ENCODE results near the gene CCL13. TPM values are rescaled to one million over a fixed set of nuclear protein-coding genes. Genes with fewer than 3 reads are reported as not detected.

The CCL13 gene
- polyA plus RNA-seq, 2 of the 4 experiments (the other 2 are of a cell fraction): not detected

GRCh38 chr17:34384271-34384670 lies 28.0 kb downstream of the CCL13 start:
- Histone ChIP-seq H3K4me2 (no peak overlapping the region), H3K27ac (no peak overlapping the region), H3K9me3 (no peaks in the 10 kb centered on the region), H3K4me1 (no peaks in the 10 kb centered on the region), H3K4me3 (no peak overlapping the region)
- TF ChIP-seq GATA3 (IDR thresholded peaks at IDR 0.05; ENCODE audit: borderline replicate concordance) (no peak), E2F6 (IDR thresholded peaks at IDR 0.05; ENCODE audit: borderline replicate concordance, low read depth) (no peak), KDM5A (IDR thresholded peaks at IDR 0.05) (no peak), HEYL (CRISPR knock-in tag; IDR thresholded peaks at IDR 0.05) (no peak), HOXB5 (CRISPR knock-in tag; IDR thresholded peaks at IDR 0.05) (no peak), HMGXB4 (CRISPR knock-in tag; IDR thresholded peaks at IDR 0.05; ENCODE audit: borderline replicate concordance) (no peak), HOXB13 (CRISPR knock-in tag; IDR thresholded peaks at IDR 0.05; ENCODE audit: low read depth) (no peak), CBX8 (IDR thresholded peaks at IDR 0.05) (no peak), NR3C1 (IDR thresholded peaks at IDR 0.05) (no peak), CHD2 (IDR thresholded peaks at IDR 0.05; ENCODE audit: low read length, partially characterized antibody) (no peak), CEBPB (IDR thresholded peaks at IDR 0.05) (no peak), PBX3 (IDR thresholded peaks at IDR 0.05) (no peak), RARB (CRISPR knock-in tag; IDR thresholded peaks at IDR 0.05) (no peak), RFX5 (IDR thresholded peaks at IDR 0.05) (no peak), EHMT2 (IDR thresholded peaks at IDR 0.05; ENCODE audit: low read depth) (no peak), RAD21 (conservative IDR thresholded peaks at IDR 0.05 in 1 of 2, IDR thresholded peaks at IDR 0.05 in 1 of 2) (no peak), FOSB (CRISPR knock-in tag; IDR thresholded peaks at IDR 0.05) (no peak), SMC3 (IDR thresholded peaks at IDR 0.05) (no peak), PHF8 (IDR thresholded peaks at IDR 0.05; ENCODE audit: borderline replicate concordance, low read depth) (no peak), ZFP36 (IDR thresholded peaks at IDR 0.05; ENCODE audit: borderline replicate concordance, partially characterized antibody) (no peak)
- 10% methylated on average over 1 of the region's 1 CpG for WGBS (ENCODE audit: missing lambda C conversion rate)
- no peak for FAIRE-seq
- ChIA-PET POLR2A (no interaction called here), CTCF (interaction anchor here (0.9 to 2.0 kb wide), 3 partner anchors 22 to 30 kb away, joined by 3 to 10 read pairs (median 3); partner anchors contain the start of gene CCL1)
- no peak for ATAC-seq
- DNase-seq (ENCODE audit: low read depth in 1 of 2, low spot score in 1 of 2): no peak

GRCh38 chr17:34384822-34385605 lies 28.7 kb downstream of the CCL13 start:
- Histone ChIP-seq H3K4me3 (no peak overlapping the region), H3K4me1 (no peaks in the 10 kb centered on the region), H3K27ac (no peak overlapping the region), H3K9me3 (no peaks in the 10 kb centered on the region), H3K4me2 (no peak overlapping the region)
- CTCF ChIA-PET: interaction anchor here (0.9 to 2.0 kb wide), 7 partner anchors 11 to 31 kb away, joined by 3 to 10 read pairs (median 3); partner anchors contain the start of gene CCL1
- POLR2A ChIA-PET: no interaction called here
- 33% methylated on average over 9 of the region's 9 CpGs for WGBS (ENCODE audit: missing lambda C conversion rate)
- TF ChIP-seq HOXB13 (CRISPR knock-in tag; IDR thresholded peaks at IDR 0.05; ENCODE audit: low read depth) (no peak), BHLHE40 (IDR thresholded peaks at IDR 0.05; ENCODE audit: low read depth, low read length) (no peak), HDAC2 (IDR thresholded peaks at IDR 0.05) (no peak), CHD4 (IDR thresholded peaks at IDR 0.05; ENCODE audit: borderline replicate concordance) (no peak), MAFK (IDR thresholded peaks at IDR 0.05; ENCODE audit: partially characterized antibody) (no peak), RARB (CRISPR knock-in tag; IDR thresholded peaks at IDR 0.05) (no peak), ESRRA (IDR thresholded peaks at IDR 0.05; ENCODE audit: borderline replicate concordance, low read length) (no peak), CBX8 (IDR thresholded peaks at IDR 0.05) (no peak)
- no peak for DNase-seq (ENCODE audit: low read depth in 1 of 2, low spot score in 1 of 2)
- no peak for FAIRE-seq
- no peak for ATAC-seq
